Activated naive CD8-positive, alpha-beta T cell treated with anti-CD3 and anti-CD28 coated beads, Interleukin-2, amount 50 U/mL, for 16 hours (primary cell): ENCODE measurements around the gene CDH26.

ENCODE experiments used
- DNase-seq: peaks from one replicate; pipeline ENCODE4 v3.0.0-alpha.2; 2020; ENCODE audit warnings: low read depth, low spot score

The CDH26 gene

DNA sequence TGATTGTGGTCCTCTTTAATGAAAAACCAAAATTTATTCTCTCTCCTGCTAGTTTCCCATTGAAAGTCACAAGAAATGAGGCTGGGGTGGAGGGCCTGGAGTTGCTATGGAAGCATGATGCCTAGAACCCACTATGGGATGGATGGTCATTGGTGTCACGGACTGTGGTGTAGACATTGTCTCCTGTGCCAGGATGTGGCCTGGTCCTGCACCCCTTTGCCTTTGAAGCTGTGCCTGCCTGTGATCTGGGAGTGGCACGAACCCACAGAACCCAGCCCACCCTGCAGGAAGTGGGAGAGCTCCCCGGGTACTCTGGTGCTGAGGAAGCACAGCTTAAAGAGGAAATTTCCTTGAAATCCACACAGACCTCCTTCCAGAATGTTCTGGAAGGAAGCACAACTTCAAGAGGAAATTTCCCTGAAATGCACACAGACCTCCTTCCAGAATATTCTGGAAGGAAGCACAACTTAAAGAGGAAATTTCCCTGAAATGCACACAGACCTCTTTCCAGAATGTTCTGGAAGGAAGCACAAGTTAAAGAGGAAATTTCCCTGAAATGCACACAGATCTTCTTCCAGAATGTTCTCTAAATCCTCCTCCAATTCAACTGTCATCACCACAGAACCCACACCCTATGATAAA is 105.6 kb downstream of the CDH26 start:
- DNase-seq = no peak
